SK-N-SH treated with all-trans-retinoic acid at 6 μM for 48 hours (cell line): ENCODE data around the gene CD244.

ENCODE experiments used
- ARNTL ChIP-seq: fragments of 450-650 bp; formaldehyde crosslinking; IDR thresholded peaks from 2 replicates; pipeline ENCODE4 v1.5.0; 2020; ENCODE audit warnings: low read depth, mild to moderate bottlenecking, moderate library complexity, borderline replicate concordance
- BACH2 ChIP-seq: fragments of 250-450 bp; sonication (Bioruptor Pico); IDR thresholded peaks from 2 replicates; pipeline ENCODE4 v1.9.0; 2021; ENCODE audit warnings: mild to moderate bottlenecking, borderline replicate concordance
- CSDC2 ChIP-seq: fragments of 250-450 bp; sonication (Bioruptor Pico); IDR thresholded peaks from 2 replicates; pipeline ENCODE4 v1.5.0; 2020; ENCODE audit warnings: mild to moderate bottlenecking, moderate library complexity
- ISL1 ChIP-seq: fragments of 250-450 bp; sonication (Bioruptor Pico); IDR thresholded peaks from 2 replicates; pipeline ENCODE4 v2.1.2; 2022; ENCODE audit warnings: mild to moderate bottlenecking, moderate library complexity
- RARB ChIP-seq: fragments of 250-450 bp; sonication (Bioruptor Pico); IDR thresholded peaks from 2 replicates; pipeline ENCODE4 v1.8.0; 2021; ENCODE audit warnings: mild to moderate bottlenecking, moderate library complexity
- SNAI2 ChIP-seq: fragments of 250-450 bp; sonication (Bioruptor Pico); IDR thresholded peaks from 2 replicates; pipeline ENCODE4 v1.5.0; 2020; ENCODE audit warnings: mild to moderate bottlenecking, moderate library complexity
- ZFP3 ChIP-seq: fragments of 250-450 bp; sonication (Bioruptor Pico); IDR thresholded peaks from 2 replicates; pipeline ENCODE4 v1.5.0; 2020; ENCODE audit warnings: mild to moderate bottlenecking, moderate library complexity
- ZFP30 ChIP-seq: fragments of 450-650 bp; formaldehyde crosslinking; IDR thresholded peaks from 2 replicates; pipeline ENCODE4 v1.5.0; 2022; ENCODE audit warnings: mild to moderate bottlenecking, moderate library complexity
- ZNF70 ChIP-seq: fragments of 450-650 bp; formaldehyde crosslinking; IDR thresholded peaks from 2 replicates; pipeline ENCODE4 v1.5.0; 2020; ENCODE audit warnings: mild to moderate bottlenecking, moderate library complexity
- ZNF8 ChIP-seq: fragments of 450-650 bp; formaldehyde crosslinking; IDR thresholded peaks from 2 replicates; pipeline ENCODE4 v1.5.0; 2020; ENCODE audit warnings: mild to moderate bottlenecking, moderate library complexity
- TF ChIP-seq, protein P1 (sequence below): fragments of 250-450 bp; sonication (Bioruptor Pico); IDR thresholded peaks from 2 replicates; pipeline ENCODE4 v1.8.0; 2020; ENCODE audit warnings: mild to moderate bottlenecking, moderate library complexity, borderline replicate concordance
- TF ChIP-seq, protein P2 (sequence below): fragments of 250-450 bp; sonication (Bioruptor Pico); IDR thresholded peaks from 2 replicates; pipeline ENCODE4 v1.8.0; 2021; ENCODE audit warnings: low read depth, mild to moderate bottlenecking, moderate library complexity, borderline replicate concordance
- TF ChIP-seq, protein P3 (sequence below): fragments of 250-450 bp; sonication (Bioruptor Pico); IDR thresholded peaks from 2 replicates; pipeline ENCODE4 v1.5.1; 2020; ENCODE audit warnings: low read depth, mild to moderate bottlenecking, moderate library complexity

DNA sequence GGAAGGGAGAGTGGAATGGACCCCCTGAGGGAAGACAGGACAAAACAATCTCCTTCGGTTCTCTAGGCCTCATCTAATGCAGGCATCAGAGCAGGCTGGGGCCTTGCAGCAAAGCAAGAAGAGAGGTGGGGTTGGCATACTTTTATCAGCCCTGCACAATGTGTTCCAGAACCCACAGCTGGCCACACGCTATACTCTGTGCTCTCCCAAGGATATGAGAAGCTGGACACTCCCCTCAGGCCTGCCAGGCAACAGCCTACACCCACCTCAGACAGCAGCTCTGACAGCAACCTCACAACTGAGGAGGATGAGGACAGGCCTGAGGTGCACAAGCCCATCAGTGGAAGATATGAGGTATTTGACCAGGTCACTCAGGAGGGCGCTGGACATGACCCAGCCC, 39.4 kb downstream of the CD244 start:
- TF ChIP-seq CSDC2 (CRISPR knock-in tag), result no peak
- no peak for TF ChIP-seq ZFP3 (CRISPR knock-in tag)
- TF ChIP-seq ISL1 (CRISPR knock-in tag), result no peak
- TF ChIP-seq ZNF8, result no peak
- no peak for TF ChIP-seq BACH2 (CRISPR knock-in tag)
- no peak for TF ChIP-seq RARB (CRISPR knock-in tag)
- TF ChIP-seq ZNF70, result no peak
- no peak for TF ChIP-seq ARNTL
- no peak for TF ChIP-seq ZFP30 (CRISPR knock-in tag)
- no peak for TF ChIP-seq SNAI2 (CRISPR knock-in tag)
- TF ChIP-seq, protein P1, sequence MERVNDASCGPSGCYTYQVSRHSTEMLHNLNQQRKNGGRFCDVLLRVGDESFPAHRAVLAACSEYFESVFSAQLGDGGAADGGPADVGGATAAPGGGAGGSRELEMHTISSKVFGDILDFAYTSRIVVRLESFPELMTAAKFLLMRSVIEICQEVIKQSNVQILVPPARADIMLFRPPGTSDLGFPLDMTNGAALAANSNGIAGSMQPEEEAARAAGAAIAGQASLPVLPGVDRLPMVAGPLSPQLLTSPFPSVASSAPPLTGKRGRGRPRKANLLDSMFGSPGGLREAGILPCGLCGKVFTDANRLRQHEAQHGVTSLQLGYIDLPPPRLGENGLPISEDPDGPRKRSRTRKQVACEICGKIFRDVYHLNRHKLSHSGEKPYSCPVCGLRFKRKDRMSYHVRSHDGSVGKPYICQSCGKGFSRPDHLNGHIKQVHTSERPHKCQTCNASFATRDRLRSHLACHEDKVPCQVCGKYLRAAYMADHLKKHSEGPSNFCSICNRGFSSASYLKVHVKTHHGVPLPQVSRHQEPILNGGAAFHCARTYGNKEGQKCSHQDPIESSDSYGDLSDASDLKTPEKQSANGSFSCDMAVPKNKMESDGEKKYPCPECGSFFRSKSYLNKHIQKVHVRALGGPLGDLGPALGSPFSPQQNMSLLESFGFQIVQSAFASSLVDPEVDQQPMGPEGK (CRISPR knock-in tag), result no peak
- TF ChIP-seq, protein P2, sequence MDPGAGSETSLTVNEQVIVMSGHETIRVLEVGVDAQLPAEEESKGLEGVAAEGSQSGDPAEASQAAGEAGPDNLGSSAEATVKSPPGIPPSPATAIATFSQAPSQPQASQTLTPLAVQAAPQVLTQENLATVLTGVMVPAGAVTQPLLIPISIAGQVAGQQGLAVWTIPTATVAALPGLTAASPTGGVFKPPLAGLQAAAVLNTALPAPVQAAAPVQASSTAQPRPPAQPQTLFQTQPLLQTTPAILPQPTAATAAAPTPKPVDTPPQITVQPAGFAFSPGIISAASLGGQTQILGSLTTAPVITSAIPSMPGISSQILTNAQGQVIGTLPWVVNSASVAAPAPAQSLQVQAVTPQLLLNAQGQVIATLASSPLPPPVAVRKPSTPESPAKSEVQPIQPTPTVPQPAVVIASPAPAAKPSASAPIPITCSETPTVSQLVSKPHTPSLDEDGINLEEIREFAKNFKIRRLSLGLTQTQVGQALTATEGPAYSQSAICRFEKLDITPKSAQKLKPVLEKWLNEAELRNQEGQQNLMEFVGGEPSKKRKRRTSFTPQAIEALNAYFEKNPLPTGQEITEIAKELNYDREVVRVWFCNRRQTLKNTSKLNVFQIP (CRISPR knock-in tag), result no peak
- TF ChIP-seq, protein P3, sequence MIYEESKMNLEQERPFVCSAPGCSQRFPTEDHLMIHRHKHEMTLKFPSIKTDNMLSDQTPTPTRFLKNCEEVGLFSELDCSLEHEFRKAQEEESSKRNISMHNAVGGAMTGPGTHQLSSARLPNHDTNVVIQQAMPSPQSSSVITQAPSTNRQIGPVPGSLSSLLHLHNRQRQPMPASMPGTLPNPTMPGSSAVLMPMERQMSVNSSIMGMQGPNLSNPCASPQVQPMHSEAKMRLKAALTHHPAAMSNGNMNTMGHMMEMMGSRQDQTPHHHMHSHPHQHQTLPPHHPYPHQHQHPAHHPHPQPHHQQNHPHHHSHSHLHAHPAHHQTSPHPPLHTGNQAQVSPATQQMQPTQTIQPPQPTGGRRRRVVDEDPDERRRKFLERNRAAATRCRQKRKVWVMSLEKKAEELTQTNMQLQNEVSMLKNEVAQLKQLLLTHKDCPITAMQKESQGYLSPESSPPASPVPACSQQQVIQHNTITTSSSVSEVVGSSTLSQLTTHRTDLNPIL (CRISPR knock-in tag), result no peak
